SKM-1 treated with dmso at 0.1 percent for 144 hours (cell line): ENCODE data around the gene VWCE.
"Not testable (repeated sequence)": the region's sequence is repeated elsewhere in the genome, so short reads cannot be mapped to it uniquely, and the experiment has no call there.

ENCODE experiments used
- DNase-seq: peaks from one replicate; lab custom pipeline; 2025; ENCODE audit not compliant: unreplicated experiment; lab: John Stamatoyannopoulos, UW

Gene VWCE

GRCh38 chr11:61256710-61257482, 38.2 kb downstream of the VWCE start:
- no peak for DNase-seq

GRCh38 chr11:61254403-61255025, 40.6 kb downstream of the VWCE start:
- DNase-seq: peak; percentile 71

- DNase-seq: not testable (repeated sequence)
Measured at GRCh38 chr11:61252332-61252731, 42.8 kb downstream of the VWCE start.

GRCh38 chr11:61250796-61251765, 44.0 kb downstream of the VWCE start:
- not testable (repeated sequence) for DNase-seq

- DNase-seq: not testable (repeated sequence)
Measured at GRCh38 chr11:61249201-61249600, 45.9 kb downstream of the VWCE start.

GRCh38 chr11:61248071-61248470, 47.0 kb downstream of the VWCE start:
- not testable (repeated sequence) for DNase-seq

GRCh38 chr11:61245284-61245964, 49.7 kb downstream of the VWCE start:
- DNase-seq: not testable (repeated sequence)

GRCh38 chr11:61241526-61241925, 53.6 kb downstream of the VWCE start:
- DNase-seq: not testable (repeated sequence)

GRCh38 chr11:61240875-61241274, 54.2 kb downstream of the VWCE start, which contains the start of gene PGA5:
PGA5 (plus strand) TSS chr11:61241175; CDS start chr11:61241227, 52 bp downstream.
- DNase-seq: not testable (repeated sequence)

GRCh38 chr11:61240288-61240687, 54.8 kb downstream of the VWCE start:
- not testable (repeated sequence) for DNase-seq

- DNase-seq: not testable (repeated sequence)
Measured at GRCh38 chr11:61237130-61237529, 58.0 kb downstream of the VWCE start.

GRCh38 chr11:61232548-61233145, 62.5 kb downstream of the VWCE start:
- DNase-seq: not testable (repeated sequence)

GRCh38 chr11:61231585-61231984, 63.5 kb downstream of the VWCE start:
- not testable (repeated sequence) for DNase-seq

- not testable (repeated sequence) for DNase-seq
Measured at GRCh38 chr11:61231033-61231432, 64.1 kb downstream of the VWCE start.

- not testable (repeated sequence) for DNase-seq
Measured at GRCh38 chr11:61229458-61229857, 65.7 kb downstream of the VWCE start.

GRCh38 chr11:61226457-61227137, 68.5 kb downstream of the VWCE start:
- not testable (repeated sequence) for DNase-seq

GRCh38 chr11:61222692-61223091, 72.4 kb downstream of the VWCE start:
- DNase-seq: not testable (repeated sequence)

- DNase-seq: not testable (repeated sequence)
Measured at GRCh38 chr11:61222047-61222446, 73.1 kb downstream of the VWCE start, which contains the start of gene PGA4. PGA4 (plus strand) TSS chr11:61222347; CDS start chr11:61222401, 54 bp downstream.

- not testable (repeated sequence) for DNase-seq
Measured at GRCh38 chr11:61219016-61219415, 76.1 kb downstream of the VWCE start.
